OCI-LY3 (cell line): Measurements from ENCODE around the gene PILRB.
"Not testable (repeated sequence)": the region's sequence is repeated elsewhere in the genome, so short reads cannot be mapped to it uniquely, and the experiment has no call there.

Experiments
- H2AFZ ChIP-seq: fragments of 200-600, 300-600 bp; shearing (Covaris generic); 2 replicates; pipeline ENCODE4 v1.6.0; 2014; ENCODE audit warnings: antibody characterized with exemption, low read depth, low read length
- H3K27ac ChIP-seq: fragments of 200-600, 300-600 bp; sonication (generic); 2 replicates; pipeline ENCODE4 v1.5.1; 2014; ENCODE audit warnings: mild to moderate bottlenecking, low read length, moderate library complexity, mixed read lengths
- H3K27me3 ChIP-seq: fragments of 200-600, 300-600 bp; sonication (generic); 2 replicates; pipeline ENCODE4 v1.6.1; 2014; ENCODE audit warnings: low read depth, low read length, mixed read lengths
- H3K36me3 ChIP-seq: fragments of 200-600, 300-600 bp; sonication (generic); replicated peaks from 2 replicates; pipeline ENCODE3; 2014; ENCODE audit warnings: low read depth, low read length, mixed read lengths
- H3K4me1 ChIP-seq: fragments of 300-600, 200-600 bp; sonication (generic); 2 replicates; pipeline ENCODE4 v1.6.1; 2014; ENCODE audit warnings: low read length, mixed read lengths
- H3K4me2 ChIP-seq: fragments of 200-600, 300-600 bp; sonication (generic); 2 replicates; pipeline ENCODE4 v1.6.1; 2014; ENCODE audit warnings: low read length, mixed read lengths
- H3K4me3 ChIP-seq: fragments of 300-600, 200-600 bp; sonication (generic); 2 replicates; pipeline ENCODE4 v1.5.1; 2014; ENCODE audit warnings: antibody characterized with exemption, mild to moderate bottlenecking, low read length, moderate library complexity
- H3K79me2 ChIP-seq: fragments of 300-600, 200-600 bp; shearing (Covaris generic); 2 replicates; pipeline ENCODE4 v1.6.1; 2014; ENCODE audit warnings: mild to moderate bottlenecking, low read length, mixed read lengths
- H3K9ac ChIP-seq: fragments of 300-600, 200-600 bp; shearing (Covaris generic); 2 replicates; pipeline ENCODE4 v1.6.0; 2014; ENCODE audit warnings: mild to moderate bottlenecking, low read length, moderate library complexity
- H3K9me3 ChIP-seq: fragments of 200-600, 300-600 bp; shearing (Covaris generic); 2 replicates; pipeline ENCODE4 v1.6.1; 2014; ENCODE audit warnings: low read length, mixed read lengths; ENCODE audit not compliant: insufficient read depth
- H4K20me1 ChIP-seq: fragments of 200-600, 300-600 bp; sonication (generic); 2 replicates; pipeline ENCODE4 v1.6.1; 2016; ENCODE audit warnings: low read length, mixed read lengths; ENCODE audit not compliant: insufficient read depth
- CTCF ChIP-seq: fragments of 200-600, 300-600 bp; sonication (generic); IDR thresholded peaks from 2 replicates; pipeline ENCODE4 v1.5.1; 2014; ENCODE audit warnings: antibody characterized with exemption, low read length, low read depth
- EZH2phosphoT487 ChIP-seq: fragments of 200-600 bp; shearing (Covaris generic); IDR thresholded peaks from 2 replicates; pipeline ENCODE4 v1.6.1; 2018; ENCODE audit warnings: antibody characterized with exemption, mixed run types, low read depth

The PILRB gene

GRCh38 chr7:100364480-100364879, 6.6 kb downstream of the PILRB start:
- no peaks in the 10 kb centered on the region for H4K20me1 ChIP-seq
- H3K27ac ChIP-seq: peak overlapping the region; percentile 98; the same call in 1 of the 2 replicates
- no peaks in the 10 kb centered on the region for H3K79me2 ChIP-seq
- no peak for TF ChIP-seq CTCF
- no peak for TF ChIP-seq EZH2phosphoT487
- no peaks in the 10 kb centered on the region for H3K9me3 ChIP-seq
- H3K36me3 ChIP-seq: peaks cover 34% of the 10 kb centered on the region
- no peak overlapping the region for H3K4me2 ChIP-seq
- no peak overlapping the region for H3K4me3 ChIP-seq
- no peaks in the 10 kb centered on the region for H3K27me3 ChIP-seq
- no peak overlapping the region for H2AFZ ChIP-seq
- no peak overlapping the region for H3K9ac ChIP-seq
- H3K4me1 ChIP-seq: peaks cover 54% of the 10 kb centered on the region

GRCh38 chr7:100365998-100366367, 8.1 kb downstream of the PILRB start:
- H3K9me3 ChIP-seq, H3K27me3 ChIP-seq, H4K20me1 ChIP-seq, H2AFZ ChIP-seq, H3K79me2 ChIP-seq: not testable (repeated sequence)
- Histone ChIP-seq H3K27ac (peak overlapping the region; percentile 98), H3K4me1 (peaks cover 64% of the 10 kb centered on the region), H3K36me3 (peaks cover 25% of the 10 kb centered on the region), H3K4me3 (peak overlapping the region; percentile 10; the same call in 1 of the 2 replicates), H3K9ac (peak overlapping the region; percentile 56), H3K4me2 (peak overlapping the region; percentile 53)

DNA sequence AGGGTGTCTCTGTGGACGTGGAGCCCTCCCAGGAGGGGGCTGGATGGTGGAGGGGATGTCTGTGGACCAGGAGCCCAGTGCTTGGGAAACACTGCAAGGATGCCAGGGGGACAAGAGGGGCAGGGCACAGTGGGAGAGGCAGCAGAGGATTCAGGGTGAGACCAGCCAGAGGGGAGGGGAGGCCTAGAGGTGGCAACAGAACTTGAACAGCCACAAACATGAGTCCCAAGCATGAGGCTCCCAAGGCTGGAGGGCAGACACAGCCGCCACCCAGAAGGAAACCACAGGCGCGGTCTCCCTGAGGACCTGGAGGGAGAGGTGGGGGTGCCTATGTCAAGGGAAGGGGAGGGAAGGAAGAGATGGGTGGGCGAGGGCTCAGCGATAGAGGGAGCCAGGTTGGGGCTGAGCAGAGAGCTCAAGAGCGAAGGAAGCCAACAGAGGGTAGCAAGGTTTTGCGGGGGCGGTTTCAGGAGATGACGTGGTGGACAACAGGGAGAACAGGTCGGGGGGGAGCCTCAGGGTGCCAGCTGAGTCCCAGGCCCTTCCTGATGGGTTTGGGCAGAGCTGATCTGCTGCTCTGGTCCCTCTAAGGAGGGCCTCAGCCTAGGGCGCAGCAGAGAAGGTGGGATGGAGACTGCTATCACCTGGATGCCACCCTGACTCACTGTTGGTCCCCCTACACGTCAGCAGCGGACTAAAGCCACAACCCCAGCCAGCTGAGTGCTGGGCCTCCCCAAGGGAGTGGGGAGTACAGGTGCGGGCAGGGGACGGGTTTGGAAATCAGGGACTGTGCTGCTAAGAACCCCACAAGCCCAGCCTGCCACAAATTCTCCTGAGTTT, 8.7 kb downstream of the PILRB start:
- peak overlapping the region; percentile 10; the same call in 1 of the 2 replicates for H3K4me3 ChIP-seq
- H2AFZ ChIP-seq: no peak overlapping the region
- H3K27me3 ChIP-seq: no peaks in the 10 kb centered on the region
- H3K9ac ChIP-seq: peak overlapping the region; percentile 56
- H3K9me3 ChIP-seq: no peaks in the 10 kb centered on the region
- peak overlapping the region; percentile 98 for H3K27ac ChIP-seq
- peaks cover 65% of the 10 kb centered on the region for H3K4me1 ChIP-seq
- H3K79me2 ChIP-seq: no peaks in the 10 kb centered on the region
- H3K36me3 ChIP-seq: peaks cover 23% of the 10 kb centered on the region
- peak overlapping the region; percentile 53 for H3K4me2 ChIP-seq
- TF ChIP-seq CTCF (no peak), EZH2phosphoT487 (no peak)
- H4K20me1 ChIP-seq: no peaks in the 10 kb centered on the region

DNA sequence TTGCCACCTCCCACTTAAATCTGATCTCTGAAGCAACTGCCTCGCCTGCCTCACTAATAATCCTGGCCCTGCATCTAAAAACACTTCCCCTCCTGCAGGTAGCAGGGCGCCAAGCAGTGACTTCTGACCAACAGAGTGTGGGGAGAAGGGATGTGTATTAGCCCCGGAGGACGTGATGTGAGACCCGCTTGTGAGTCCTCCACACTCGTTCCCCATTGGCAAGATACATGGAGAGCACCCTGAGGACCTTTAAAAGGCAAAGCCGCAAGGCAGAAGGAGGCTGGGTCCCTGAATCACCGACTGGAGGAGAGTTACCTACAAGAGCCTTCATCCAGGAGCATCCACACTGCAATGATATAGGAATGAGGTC, 9.3 kb downstream of the PILRB start:
- Histone ChIP-seq H3K79me2 (no peaks in the 10 kb centered on the region), H3K27ac (peak overlapping the region; percentile 98), H3K27me3 (no peaks in the 10 kb centered on the region), H3K4me1 (peaks cover 71% of the 10 kb centered on the region), H3K4me2 (peak overlapping the region; percentile 53), H3K9ac (peak overlapping the region; percentile 56; the same call in 1 of the 2 replicates), H4K20me1 (no peaks in the 10 kb centered on the region), H3K4me3 (no peak overlapping the region), H3K36me3 (peaks cover 18% of the 10 kb centered on the region), H2AFZ (no peak overlapping the region), H3K9me3 (no peaks in the 10 kb centered on the region)
- TF ChIP-seq EZH2phosphoT487 (no peak), CTCF (no peak)
